Measurements from ENCODE around the gene FBXL17.

FBXL17 gene

DNA sequence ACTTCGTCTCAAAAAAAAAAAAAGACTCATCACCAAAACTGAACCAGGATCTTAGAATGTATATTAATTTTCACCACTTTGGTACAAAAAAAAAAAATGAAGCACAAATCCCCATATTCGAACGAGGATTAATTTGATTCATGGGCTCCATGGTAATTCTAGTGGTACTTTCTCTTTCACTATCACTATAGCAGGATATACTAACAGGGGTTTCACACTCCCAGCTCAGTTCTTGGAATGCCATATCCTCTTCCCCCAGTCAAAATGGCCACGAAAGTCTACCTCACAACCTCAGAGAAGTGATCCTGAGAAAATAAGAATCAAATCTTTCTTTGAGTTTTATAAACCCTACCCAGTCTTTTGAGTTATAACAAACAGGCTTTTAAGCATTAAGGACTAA lies 235.7 kb downstream of the FBXL17 start:
- DNase-seq: no peak

DNA sequence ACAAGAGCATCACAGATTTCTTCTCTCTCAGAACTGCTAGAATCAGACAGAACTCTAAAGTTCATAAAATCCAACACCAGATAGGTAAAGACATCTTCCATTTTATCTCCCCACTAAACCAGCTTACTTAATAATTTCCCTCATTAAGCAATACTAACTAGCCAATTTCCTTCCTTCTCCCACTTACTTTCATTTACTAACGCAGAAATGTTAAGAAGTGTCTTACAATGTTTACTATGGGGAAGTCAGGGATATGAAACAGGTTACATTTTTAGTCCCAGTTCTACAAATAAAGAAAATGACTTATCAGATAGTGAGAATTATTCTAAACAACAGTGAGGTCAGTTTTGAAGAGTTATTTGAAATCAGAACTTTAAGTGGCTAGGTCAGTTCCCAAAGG lies 236.5 kb downstream of the FBXL17 start:
- DNase-seq: no peak

DNA sequence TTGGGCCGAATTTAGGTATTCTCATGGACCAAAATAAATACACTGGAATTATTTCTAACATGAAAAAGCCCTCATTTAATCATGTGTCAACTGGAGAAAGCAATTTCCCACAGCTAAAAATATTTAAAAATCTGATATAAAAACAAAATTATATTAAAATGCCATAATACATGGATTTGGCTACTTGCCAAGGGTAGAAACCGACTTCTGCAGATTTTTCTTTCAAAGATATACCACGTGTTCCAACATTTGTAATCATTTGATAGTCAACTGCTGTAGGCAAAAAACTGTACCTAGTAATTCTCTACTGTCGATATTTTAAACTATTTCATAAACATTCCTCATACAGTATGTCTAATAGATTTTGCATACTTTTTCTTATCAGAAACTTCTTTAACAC lies 237.6 kb downstream of the FBXL17 start:
- no peak for DNase-seq

- no peak for DNase-seq
Measured at GRCh38 chr5:108143581-108143980, 238.3 kb downstream of the FBXL17 start.

DNA sequence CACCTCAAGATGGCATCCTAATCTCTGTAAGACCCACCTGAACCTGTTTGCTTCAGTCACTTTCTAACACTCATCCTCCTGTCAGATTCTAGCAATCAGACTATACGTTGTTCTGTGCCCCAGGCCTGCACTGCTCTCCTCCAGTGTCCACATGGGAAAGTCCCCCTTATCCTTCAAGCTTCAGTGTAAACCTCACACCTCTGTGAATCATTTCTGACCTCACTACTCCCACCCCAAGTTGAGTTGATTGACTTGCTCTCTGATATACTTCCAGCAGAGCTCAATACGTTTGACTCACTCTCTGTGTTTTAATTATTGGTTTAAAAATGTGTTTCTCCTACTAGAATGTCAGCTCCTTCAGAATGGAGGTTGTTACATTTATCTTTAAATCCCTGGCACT lies 240.2 kb downstream of the FBXL17 start:
- DNase-seq: no peak

DNA sequence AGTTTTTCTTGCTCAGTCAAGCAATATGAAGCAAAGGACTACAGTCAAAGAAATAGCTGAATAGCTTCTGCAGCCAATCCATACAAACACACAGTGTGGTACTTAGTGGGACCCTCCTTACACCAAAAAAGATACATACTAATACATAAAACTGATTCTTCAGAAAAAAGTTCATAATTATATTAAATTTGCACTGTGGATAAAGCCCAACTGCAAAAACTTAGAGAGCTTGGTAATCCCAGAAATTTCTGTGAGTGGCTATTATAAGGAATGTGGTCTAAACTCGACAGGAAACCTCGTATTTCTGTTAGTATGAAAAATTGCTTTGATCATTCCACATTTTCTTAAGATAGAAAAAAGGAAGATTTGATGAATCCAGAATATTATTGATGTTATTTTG lies 245.4 kb downstream of the FBXL17 start:
- no peak for DNase-seq

- no peak for DNase-seq
Measured at GRCh38 chr5:108129129-108129528, 252.8 kb downstream of the FBXL17 start.

DNA sequence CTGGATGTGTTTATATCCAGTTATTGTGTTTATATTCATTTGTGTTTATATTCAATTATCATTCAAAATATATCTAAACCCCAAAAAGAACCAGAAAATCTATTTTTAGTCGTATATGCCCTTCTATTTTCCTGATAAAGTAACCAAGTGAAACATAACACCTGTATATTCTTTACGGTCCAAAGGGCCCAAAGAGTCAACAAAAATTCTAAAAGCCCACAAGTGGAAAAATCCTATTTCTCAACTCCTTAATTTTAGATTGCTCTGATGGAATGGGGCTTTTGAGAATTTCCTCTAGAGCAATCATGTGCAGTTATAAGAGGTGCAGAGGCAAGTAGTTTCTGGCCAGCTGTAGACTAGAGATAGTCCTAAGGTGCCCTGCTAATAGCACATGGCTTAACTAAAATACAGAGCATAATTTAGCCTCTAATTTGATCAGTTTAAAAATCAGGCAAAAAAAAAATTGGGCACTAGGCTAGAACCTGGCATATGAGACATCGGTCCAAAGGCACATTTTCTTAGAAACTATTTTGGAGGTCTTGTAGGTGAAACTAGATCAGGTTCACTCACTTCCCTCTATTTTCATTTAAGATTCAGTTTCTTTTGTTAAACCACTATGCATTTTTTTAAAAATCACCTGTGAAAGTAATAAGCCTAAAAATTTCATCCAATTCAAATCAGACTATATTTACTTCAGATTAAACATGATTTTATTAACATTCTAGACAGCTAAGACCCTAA lies 256.0 kb downstream of the FBXL17 start:
- no peak for DNase-seq

- no peak for DNase-seq
Measured at GRCh38 chr5:108124596-108124995, 257.3 kb downstream of the FBXL17 start.

GRCh38 chr5:108122702-108123101 lies 259.2 kb downstream of the FBXL17 start:
- no peak for DNase-seq

DNA sequence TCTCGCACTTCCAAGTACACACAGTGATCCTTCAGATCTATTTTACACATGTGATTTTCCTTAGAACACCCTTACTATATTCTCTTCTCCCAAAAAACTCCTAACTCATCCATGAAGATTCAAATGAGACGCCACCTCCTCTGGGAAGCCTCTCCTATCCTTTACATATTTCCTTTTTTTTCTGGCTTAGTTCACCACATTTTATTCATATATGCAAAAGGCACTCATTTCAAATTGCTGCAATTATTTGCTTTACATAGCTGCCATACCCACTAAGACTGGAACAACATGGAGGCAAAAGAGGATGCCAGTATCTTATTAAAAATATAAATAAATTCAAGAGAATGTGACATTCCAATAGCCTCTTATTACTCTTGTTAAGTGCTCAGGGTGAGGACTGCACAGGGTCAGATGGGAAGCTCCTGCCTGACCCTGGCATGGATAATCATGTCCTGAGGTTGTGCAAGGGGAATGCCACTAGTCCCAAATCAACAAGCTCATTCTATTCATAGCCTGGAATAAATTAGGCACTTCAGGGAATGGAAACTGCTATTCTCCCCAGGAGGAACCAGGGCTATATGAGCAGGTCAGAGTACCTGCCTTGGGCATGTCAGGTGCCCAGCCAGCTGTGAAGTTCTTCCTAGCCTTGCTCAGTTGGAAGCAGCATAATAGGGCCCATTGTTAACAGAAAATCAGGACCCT lies 262.9 kb downstream of the FBXL17 start:
- DNase-seq: no peak

DNA sequence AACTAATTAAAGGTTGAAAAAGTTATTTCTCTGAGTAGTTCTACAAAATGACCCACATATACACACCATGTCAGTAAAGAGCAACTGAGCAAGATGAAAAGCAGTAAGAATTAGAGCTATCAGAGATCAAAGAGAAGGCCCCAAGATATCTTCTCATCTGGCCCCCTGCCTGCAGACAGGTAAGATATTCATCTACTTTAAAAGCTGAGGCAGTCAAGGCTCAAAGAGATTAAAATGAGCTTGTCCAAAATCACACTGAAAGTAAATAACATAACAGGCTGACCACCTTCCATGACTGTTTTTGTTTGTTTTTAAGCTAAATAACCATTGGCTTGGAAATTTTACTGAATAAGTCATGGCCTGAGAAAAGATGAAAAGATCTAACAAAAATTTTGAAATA lies 266.2 kb downstream of the FBXL17 start:
- DNase-seq: no peak

- no peak for DNase-seq
Measured at GRCh38 chr5:108113950-108114349, 267.9 kb downstream of the FBXL17 start.

- DNase-seq: no peak
Measured at GRCh38 chr5:108111736-108112135, 270.2 kb downstream of the FBXL17 start.

DNA sequence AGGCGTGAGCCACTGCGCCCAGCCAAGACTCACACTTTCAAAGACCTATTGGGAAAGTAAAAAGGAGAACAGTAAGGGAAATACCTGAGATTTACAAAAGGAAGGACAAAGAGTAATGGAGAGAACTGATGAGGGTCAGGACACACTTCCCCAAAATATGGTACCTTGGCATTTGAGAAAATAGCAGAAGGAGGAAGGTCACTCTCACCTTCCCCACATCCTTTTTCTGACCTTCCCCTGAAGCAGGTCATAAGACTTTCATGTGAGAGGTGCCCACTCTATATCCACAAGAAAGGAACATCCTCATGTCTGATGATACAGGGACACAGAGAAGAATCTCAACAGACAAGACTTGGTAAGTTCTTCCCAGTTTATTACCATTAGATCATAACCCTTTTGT lies 272.8 kb downstream of the FBXL17 start:
- no peak for DNase-seq

GRCh38 chr5:108104448-108104847 lies 277.4 kb downstream of the FBXL17 start:
- no peak for DNase-seq

DNA sequence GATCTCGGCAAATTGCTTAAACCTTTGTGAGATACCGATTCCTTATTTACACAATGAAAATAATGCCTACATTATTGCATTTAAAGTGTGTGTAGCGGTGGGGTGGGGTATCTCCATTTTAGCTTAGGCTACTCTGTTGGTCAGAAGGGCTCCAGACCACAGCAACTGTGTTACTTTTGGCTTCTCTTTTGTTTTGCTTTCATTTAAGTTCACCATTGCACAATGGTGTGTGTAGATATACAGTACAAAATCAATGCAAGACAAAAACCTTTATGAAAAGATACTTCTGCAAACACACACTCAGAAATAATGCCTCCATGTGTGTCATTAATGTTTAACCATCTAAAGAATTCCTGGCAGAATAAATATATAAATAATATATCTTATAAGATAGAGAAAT lies 279.4 kb downstream of the FBXL17 start:
- DNase-seq: no peak

GRCh38 chr5:108101821-108102220 lies 280.1 kb downstream of the FBXL17 start:
- DNase-seq: no peak

- no peak for DNase-seq
Measured at GRCh38 chr5:108101130-108101529, 280.8 kb downstream of the FBXL17 start.

GRCh38 chr5:108094800-108095199 lies 287.1 kb downstream of the FBXL17 start:
- no peak for DNase-seq

- DNase-seq: no peak
Measured at GRCh38 chr5:108093186-108093585, 288.7 kb downstream of the FBXL17 start.

- no peak for DNase-seq
Measured at GRCh38 chr5:108090946-108091345, 291.0 kb downstream of the FBXL17 start.

- no peak for DNase-seq
Measured at GRCh38 chr5:108084105-108084504, 297.8 kb downstream of the FBXL17 start.

DNA sequence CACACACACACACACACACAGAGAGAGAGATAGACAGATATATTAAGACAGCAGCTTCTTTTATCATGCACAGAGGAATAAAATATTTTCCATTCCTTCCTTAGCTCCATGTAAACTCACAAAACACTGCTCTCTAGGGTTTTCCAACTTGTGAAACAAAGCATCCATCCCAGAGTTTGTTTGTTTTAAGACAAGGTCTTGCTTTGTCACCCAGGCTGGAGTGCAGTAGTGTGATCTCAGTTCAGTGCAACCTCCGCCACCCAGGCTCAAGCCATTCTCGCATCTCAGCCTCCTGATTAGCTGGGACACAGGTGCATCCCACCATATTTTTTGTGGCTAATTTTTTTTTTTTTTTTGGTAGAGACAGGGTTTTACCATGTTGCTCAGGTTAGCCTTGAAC lies 298.7 kb downstream of the FBXL17 start:
- no peak for DNase-seq

DNA sequence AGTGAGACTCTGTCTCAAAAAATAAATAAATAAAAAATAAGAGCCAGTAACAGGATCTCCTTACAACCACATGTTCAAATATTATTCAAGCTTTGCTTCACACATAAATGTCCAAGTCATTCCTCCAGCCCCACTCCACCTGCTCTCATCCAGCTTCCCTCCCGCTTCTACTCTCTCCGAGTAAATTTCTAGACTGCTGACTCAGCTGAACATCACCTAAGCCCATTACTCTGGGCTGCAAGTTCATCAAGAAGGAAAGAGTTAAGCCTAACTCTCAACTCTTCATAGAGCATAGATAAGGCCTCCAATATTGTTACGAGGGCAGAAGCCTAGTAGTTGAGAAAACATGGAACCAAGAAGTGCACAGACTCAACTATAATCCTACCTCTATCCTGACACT lies 300.2 kb downstream of the FBXL17 start:
- DNase-seq: no peak

Data from NCI-H187 treated with DMSO at 0.1 percent for 48 hours (cell line).